ENCODE data around the gene GPR82. TPM values are rescaled to one million over a fixed set of nuclear protein-coding genes. Genes with fewer than 3 reads are reported as not detected.
A peak's percentile ranks its signal among the peaks of the same experiment; 100 is the strongest.

GPR82 gene
- total and polyA plus RNA-seq, 9 donors: 0.06 to 0.57 (median 0.13) TPM

DNA sequence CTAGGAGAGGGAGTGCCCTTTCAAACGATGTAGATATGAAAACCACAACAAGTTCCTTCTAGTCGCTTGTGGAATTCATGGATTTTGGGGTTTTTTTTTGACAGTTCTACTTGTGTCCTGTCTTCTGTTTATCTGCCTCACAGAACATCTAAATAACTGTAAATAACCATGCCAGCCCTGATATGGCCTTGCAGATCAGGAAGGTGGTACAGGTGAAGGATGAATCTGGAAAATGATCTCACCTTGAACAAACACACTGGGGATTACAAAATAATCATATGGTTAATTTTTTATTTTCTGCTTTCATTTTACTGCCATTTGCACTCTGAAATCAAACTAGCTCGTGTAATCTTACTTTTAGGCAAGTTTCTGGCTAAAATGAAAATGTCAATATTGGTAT, 37.2 kb downstream of the GPR82 start:
- Histone ChIP-seq H3K9me3 (no peaks in the 10 kb centered on the region), H3K4me1 (ENCODE audit: insufficient read depth) (no peaks in the 10 kb centered on the region), H3K36me3 (no peaks in the 10 kb centered on the region), H3K27ac (no peak overlapping the region), H3K27me3 (no peaks in the 10 kb centered on the region), H3K4me3 (no peak overlapping the region)
- WGBS, 3 donors: 25 to 38% (median 31%) methylated on average over 3 of the region's 3 CpGs
- intact Hi-C loops (cut with DNase I): no loop called here
- TF ChIP-seq EP300 (IDR thresholded peaks at IDR 0.05) (no peak), POLR2A (IDR thresholded peaks at IDR 0.05) (no peak)
- DNase-seq: no peak

DNA sequence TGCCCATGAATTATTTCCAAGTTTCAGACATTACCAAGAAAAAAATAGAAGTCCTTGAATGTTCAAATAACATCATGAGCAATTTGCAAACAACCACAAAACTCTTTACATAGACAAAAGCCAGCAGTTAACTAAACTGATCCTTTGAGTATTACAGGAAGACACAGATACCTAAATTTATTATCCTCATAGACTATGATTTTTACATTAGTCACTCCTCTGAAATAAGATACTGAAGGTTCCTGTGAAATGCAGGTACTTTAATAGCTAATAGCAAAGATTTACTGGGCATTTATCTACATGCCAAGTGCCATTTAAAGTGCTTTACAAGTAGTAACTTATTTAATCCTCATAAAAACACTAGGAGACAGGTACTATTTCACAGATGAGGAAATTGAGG, 37.7 kb downstream of the GPR82 start:
- no peaks in the 10 kb centered on the region for H3K27me3 ChIP-seq
- intact Hi-C loops (cut with DNase I): no loop called here
- no peaks in the 10 kb centered on the region for H3K36me3 ChIP-seq
- no peak for DNase-seq
- no peak overlapping the region for H3K4me3 ChIP-seq
- H3K27ac ChIP-seq: no peak overlapping the region
- no peaks in the 10 kb centered on the region for H3K9me3 ChIP-seq
- TF ChIP-seq, protein P1, sequence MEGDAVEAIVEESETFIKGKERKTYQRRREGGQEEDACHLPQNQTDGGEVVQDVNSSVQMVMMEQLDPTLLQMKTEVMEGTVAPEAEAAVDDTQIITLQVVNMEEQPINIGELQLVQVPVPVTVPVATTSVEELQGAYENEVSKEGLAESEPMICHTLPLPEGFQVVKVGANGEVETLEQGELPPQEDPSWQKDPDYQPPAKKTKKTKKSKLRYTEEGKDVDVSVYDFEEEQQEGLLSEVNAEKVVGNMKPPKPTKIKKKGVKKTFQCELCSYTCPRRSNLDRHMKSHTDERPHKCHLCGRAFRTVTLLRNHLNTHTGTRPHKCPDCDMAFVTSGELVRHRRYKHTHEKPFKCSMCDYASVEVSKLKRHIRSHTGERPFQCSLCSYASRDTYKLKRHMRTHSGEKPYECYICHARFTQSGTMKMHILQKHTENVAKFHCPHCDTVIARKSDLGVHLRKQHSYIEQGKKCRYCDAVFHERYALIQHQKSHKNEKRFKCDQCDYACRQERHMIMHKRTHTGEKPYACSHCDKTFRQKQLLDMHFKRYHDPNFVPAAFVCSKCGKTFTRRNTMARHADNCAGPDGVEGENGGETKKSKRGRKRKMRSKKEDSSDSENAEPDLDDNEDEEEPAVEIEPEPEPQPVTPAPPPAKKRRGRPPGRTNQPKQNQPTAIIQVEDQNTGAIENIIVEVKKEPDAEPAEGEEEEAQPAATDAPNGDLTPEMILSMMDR (IDR thresholded peaks at IDR 0.05): no peak
- TF ChIP-seq POLR2A (IDR thresholded peaks at IDR 0.05) (no peak), EP300 (IDR thresholded peaks at IDR 0.05) (no peak)
- no peaks in the 10 kb centered on the region for H3K4me1 ChIP-seq (ENCODE audit: insufficient read depth)

DNA sequence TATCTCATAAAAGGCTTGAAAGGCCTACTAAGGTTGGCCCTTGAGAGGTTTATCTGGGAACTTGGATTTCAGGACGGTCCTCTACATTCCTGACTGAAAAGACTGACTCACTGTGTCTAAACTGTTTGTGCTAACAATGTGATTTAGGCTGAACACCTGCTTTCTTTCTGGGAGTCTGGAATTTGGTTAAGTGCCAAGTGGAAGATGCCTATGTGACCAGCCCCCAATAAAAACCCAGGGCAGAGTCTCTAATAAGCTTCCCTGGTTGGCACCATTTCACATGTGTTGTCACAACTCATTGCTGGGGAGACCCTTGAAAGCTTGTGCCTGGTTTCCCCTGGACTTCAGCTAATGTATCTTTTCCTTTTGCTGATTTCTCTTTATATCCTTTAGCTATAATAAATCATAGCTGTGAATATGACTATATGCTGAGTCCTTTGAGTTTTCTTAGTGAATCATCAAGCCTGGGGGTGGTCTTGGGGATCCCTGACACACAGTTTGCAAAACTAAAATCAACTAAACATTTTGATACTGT, 55.1 kb downstream of the GPR82 start:
- H3K9me3 ChIP-seq: no peaks in the 10 kb centered on the region
- no peaks in the 10 kb centered on the region for H3K36me3 ChIP-seq
- intact Hi-C loops (cut with DNase I): no loop called here
- TF ChIP-seq, protein P1 (IDR thresholded peaks at IDR 0.05): no peak
- TF ChIP-seq EP300 (IDR thresholded peaks at IDR 0.05) (no peak), POLR2A (IDR thresholded peaks at IDR 0.05) (no peak)
- DNase-seq: no peak
- 7 to 15% (median 13%) methylated on average over 1 of the region's 1 CpG for WGBS, 3 donors
- H3K27me3 ChIP-seq: no peaks in the 10 kb centered on the region
- no peak overlapping the region for H3K4me3 ChIP-seq
- H3K27ac ChIP-seq: peak overlapping the region in 1 of 2 donors; percentile 15
- no peaks in the 10 kb centered on the region for H3K4me1 ChIP-seq (ENCODE audit: insufficient read depth)

Small RNAs within 50 kb of the gene (small RNA-seq; reads per million reads assigned to genes)
- gene RN7SL144P: not detected

Other genes starting within 250 kb of the GPR82 start
- 10 to 100 TPM in 1 of 7 donors, 1 to 10 TPM in 6; 3.4 to 16.4 (median 5.5) TPM for gene GPR34, start 35.2 kb upstream of the GPR82 start, total RNA-seq
- 10 to 100 TPM in 1 of 2 donors, 1 to 10 TPM in 1; 3.5 to 13.8 TPM for gene GPR34, start 35.2 kb upstream of the GPR82 start, polyA plus RNA-seq
- gene CASK, start 199.4 kb downstream of the GPR82 start, total RNA-seq: 10 to 100 TPM; 25.7 to 70.9 (median 43.4) TPM
- 10 to 100 TPM; 11.3 to 26.5 TPM for gene CASK, start 199.4 kb downstream of the GPR82 start, polyA plus RNA-seq

Measured in ovary (tissue), 9 donors.